Measurements from ENCODE around the gene SLC28A2. TPM values are rescaled to one million over a fixed set of nuclear protein-coding genes. Genes with fewer than 3 reads are reported as not detected.

SLC28A2 gene, protein sequence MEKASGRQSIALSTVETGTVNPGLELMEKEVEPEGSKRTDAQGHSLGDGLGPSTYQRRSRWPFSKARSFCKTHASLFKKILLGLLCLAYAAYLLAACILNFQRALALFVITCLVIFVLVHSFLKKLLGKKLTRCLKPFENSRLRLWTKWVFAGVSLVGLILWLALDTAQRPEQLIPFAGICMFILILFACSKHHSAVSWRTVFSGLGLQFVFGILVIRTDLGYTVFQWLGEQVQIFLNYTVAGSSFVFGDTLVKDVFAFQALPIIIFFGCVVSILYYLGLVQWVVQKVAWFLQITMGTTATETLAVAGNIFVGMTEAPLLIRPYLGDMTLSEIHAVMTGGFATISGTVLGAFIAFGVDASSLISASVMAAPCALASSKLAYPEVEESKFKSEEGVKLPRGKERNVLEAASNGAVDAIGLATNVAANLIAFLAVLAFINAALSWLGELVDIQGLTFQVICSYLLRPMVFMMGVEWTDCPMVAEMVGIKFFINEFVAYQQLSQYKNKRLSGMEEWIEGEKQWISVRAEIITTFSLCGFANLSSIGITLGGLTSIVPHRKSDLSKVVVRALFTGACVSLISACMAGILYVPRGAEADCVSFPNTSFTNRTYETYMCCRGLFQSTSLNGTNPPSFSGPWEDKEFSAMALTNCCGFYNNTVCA
- not detected in 2 replicates for total RNA-seq
- not detected for total RNA-seq (2013)
- not detected in 2 replicates for polyA plus RNA-seq
- not detected in 2 replicates for polyA minus RNA-seq

GRCh38 chr15:45251888-45252287 is at the start of gene SLC28A2:
Gene SLC28A2 (plus strand): TSS chr15:45252234. CDS start chr15:45253216, 982 bp downstream.
- H3K27ac Mint-ChIP-seq: no peak within 1 kb of the TSS
- DNase-seq: no peak

More at GRCh38 chr15:45251888-45252287, at the start of gene SLC28A2:
- no peaks in the 10 kb centered on the region for H3K4me1 Mint-ChIP-seq
- intact Hi-C loops (cut with micrococcal nuclease): no loop called here
- Histone ChIP-seq H3K4me1 (ENCODE audit: control insufficient read depth in 2 of 2, insufficient read depth in 2 of 2, low read length in 2 of 2) (no peaks in the 10 kb centered on the region), H3K36me3 (replicated peaks in 1 of 2; ENCODE audit: control extremely low read depth in 1 of 2, control insufficient read depth in 1 of 2, extremely low read depth in 1 of 2, insufficient read depth in 2 of 2, low read length in 1 of 2) (no peaks in the 10 kb centered on the region), H3K27ac (ENCODE audit: low read length in 2 of 2) (no peak within 1 kb of the TSS), H3K27me3 (replicated peaks in 1 of 4; ENCODE audit: control extremely low read depth in 1 of 4, control insufficient read depth in 3 of 4, insufficient read depth in 4 of 4, low read length in 3 of 4) (no peaks in the 10 kb centered on the region), H3K9ac (ENCODE audit: low read length) (no peak within 1 kb of the TSS), H3K79me2 (ENCODE audit: control insufficient read depth, insufficient read depth, low read length) (no peaks in the 10 kb centered on the region), H3K4me3 (ENCODE audit: control extremely low read depth in 1 of 5, extremely low read depth in 1 of 5, insufficient read depth in 1 of 5, low read depth in 2 of 5, low read length in 4 of 5) (no peak within 1 kb of the TSS), H2AFZ (ENCODE audit: insufficient read depth, low read depth, low read length, poor library complexity, severe bottlenecking) (no peak within 1 kb of the TSS), H3K9me3 (ENCODE audit: control extremely low read depth in 1 of 3, control insufficient read depth in 2 of 3, insufficient read depth in 1 of 3, low read length in 2 of 3) (peaks cover 0 to 28% (median 0%) of the 10 kb centered on the region in 3 donors), H3K4me2 (replicated peaks; ENCODE audit: low read depth, low read length, poor library complexity, severe bottlenecking) (no peak within 1 kb of the TSS), H4K20me1 (ENCODE audit: control insufficient read depth, insufficient read depth, low read length, poor library complexity, severe bottlenecking) (no peaks in the 10 kb centered on the region)
- peaks cover 7% of the 10 kb centered on the region for H3K27me3 Mint-ChIP-seq
- POLR2A ChIA-PET: no interaction called here
- WGBS (ENCODE audit: insufficient coverage): no CpG with 5 or more reads among the region's 15 CpGs
- H3K4me3 Mint-ChIP-seq: no peak within 1 kb of the TSS
- no peak for ATAC-seq (ENCODE audit: low read depth)
- TF ChIP-seq CTCF (IDR thresholded peaks at IDR 0.05) (no peak), EZH2 (IDR thresholded peaks at IDR 0.05; ENCODE audit: borderline replicate concordance, insufficient read depth, low read depth, low read length, poor library complexity, severe bottlenecking) (no peak)
- CTCF ChIA-PET: no interaction called here
- H3K9me3 Mint-ChIP-seq (ENCODE audit: insufficient read depth): no peaks in the 10 kb centered on the region

All from B cell (primary cell).